Kidney epithelial cell (primary cell): ENCODE measurements around the gene BSDC1. TPM values are rescaled to one million over a fixed set of nuclear protein-coding genes. Genes with fewer than 3 reads are reported as not detected.

Source experiments
- DNase-seq: peaks from one replicate; pipeline ENCODE4 v3.0.0-alpha.2; 2010; ENCODE audit warnings: low read depth
- H3K27me3 ChIP-seq: 2 replicates; pipeline ENCODE4 v1.6.0; 2011; ENCODE audit warnings: low read length; ENCODE audit not compliant: control insufficient read depth, insufficient read depth
- H3K36me3 ChIP-seq: 2 replicates; pipeline ENCODE4 v1.5.1; 2011; ENCODE audit warnings: low read length; ENCODE audit not compliant: control insufficient read depth, insufficient read depth
- H3K4me3 ChIP-seq: 2 replicates; pipeline ENCODE4 v1.5.1; 2011; ENCODE audit warnings: low read depth, mild to moderate bottlenecking, control low read depth, low read length
- CTCF ChIP-seq: IDR thresholded peaks from 2 replicates; pipeline ENCODE4 v1.5.1; 2011; ENCODE audit warnings: mild to moderate bottlenecking, moderate library complexity, low read length, control low read depth, inconsistent platforms; ENCODE audit not compliant: insufficient read depth, poor library complexity, severe bottlenecking
- total RNA-seq: library from RNA; depleted of rRNA; stranded (reverse); fragments of >200 nt; gene quantifications from 2 replicates; pipeline ENCODE4 v1.2.3, GENCODE V29; 2015

BSDC1 gene
- total RNA-seq, 1 donor from 2014 or later = 81.6 TPM

GRCh38 chr1:32335790-32336590 is 58.3 kb downstream of the BSDC1 start, which contains the start of gene MARCKSL1:
MARCKSL1 (minus strand) TSS chr1:32336233; CDS start chr1:32336033, 200 bp downstream.
- H3K27me3 ChIP-seq = no peaks in the 10 kb centered on the region

GRCh38 chr1:32335535-32335789 is 58.8 kb downstream of the BSDC1 start:
- no peak for DNase-seq
- Histone ChIP-seq H3K27me3 (no peaks in the 10 kb centered on the region), H3K4me3 (peak overlapping the region; percentile 85), H3K36me3 (peaks cover 2% of the 10 kb centered on the region)
- TF ChIP-seq CTCF = no peak

More at GRCh38 chr1:32335790-32336590, 58.3 kb downstream of the BSDC1 start, which contains the start of gene MARCKSL1:
- Histone ChIP-seq H3K36me3 (peaks cover 2% of the 10 kb centered on the region), H3K4me3 (peak within 1 kb of the TSS; percentile 85)
- no peak for DNase-seq
- no peak for TF ChIP-seq CTCF

- no peaks in the 10 kb centered on the region for H3K27me3 ChIP-seq
- TF ChIP-seq CTCF = peak; percentile 50
- H3K4me3 ChIP-seq = peak overlapping the region; percentile 85
- peaks cover 2% of the 10 kb centered on the region for H3K36me3 ChIP-seq
- DNase-seq = no peak
Observed at GRCh38 chr1:32334864-32335534, 59.2 kb downstream of the BSDC1 start.

GRCh38 chr1:32334274-32334861 is 59.9 kb downstream of the BSDC1 start:
- Histone ChIP-seq H3K36me3 (peaks cover 2% of the 10 kb centered on the region), H3K4me3 (peak overlapping the region; percentile 85), H3K27me3 (no peaks in the 10 kb centered on the region)
- TF ChIP-seq CTCF = no peak
- no peak for DNase-seq

- no peak for DNase-seq
- H3K27me3 ChIP-seq = no peaks in the 10 kb centered on the region
- no peak for TF ChIP-seq CTCF
- H3K36me3 ChIP-seq = peaks cover 2% of the 10 kb centered on the region
- no peak overlapping the region for H3K4me3 ChIP-seq
Observed at GRCh38 chr1:32333251-32333963, 60.8 kb downstream of the BSDC1 start.
